Astrocyte (in vitro differentiated cells and primary cell): ENCODE data around the gene SGTA.

Experiments used
- CTCF ChIP-seq: IDR thresholded peaks from 2 replicates; pipeline ENCODE4 v1.5.1; 2011; ENCODE audit warnings: low read depth, mild to moderate bottlenecking, inconsistent platforms, low read length, moderate library complexity; ENCODE audit not compliant: insufficient read depth
- EZH2 ChIP-seq: IDR thresholded peaks from 2 replicates; pipeline ENCODE4 v1.6.1; 2012; ENCODE audit warnings: mild to moderate bottlenecking, low read length, inconsistent platforms; ENCODE audit not compliant: insufficient read depth

GRCh38 chr19:2811735-2812413 lies 28.8 kb upstream of the SGTA start:
- no peak for TF ChIP-seq CTCF
- no peak for TF ChIP-seq EZH2
